Measurements from ENCODE around the gene FRMD4B.

The FRMD4B gene

GRCh38 chr3:69200384-69201068, 185.4 kb downstream of the FRMD4B start:
- peak; percentile 40 for DNase-seq

- DNase-seq, result peak; percentile 12
These were observed 185.9 kb downstream of the FRMD4B start for GRCh38 chr3:69199942-69200341.

- DNase-seq, result peak; percentile 87
These were observed 187.9 kb downstream of the FRMD4B start for GRCh38 chr3:69197922-69198530.

- no peak for DNase-seq
These were observed 188.4 kb downstream of the FRMD4B start for GRCh38 chr3:69197455-69197854.

- no peak for DNase-seq
These were observed 189.0 kb downstream of the FRMD4B start for GRCh38 chr3:69196876-69197275.

- no peak for DNase-seq
These were observed 191.3 kb downstream of the FRMD4B start for GRCh38 chr3:69194431-69195165.

- no peak for DNase-seq
These were observed 192.1 kb downstream of the FRMD4B start for GRCh38 chr3:69193749-69194148.

GRCh38 chr3:69191516-69191915, 194.4 kb downstream of the FRMD4B start:
- DNase-seq, result no peak

- no peak for DNase-seq
These were observed 196.4 kb downstream of the FRMD4B start for GRCh38 chr3:69189487-69189886.

- no peak for DNase-seq
These were observed 199.3 kb downstream of the FRMD4B start for GRCh38 chr3:69186575-69187093.

GRCh38 chr3:69182588-69183316, 203.1 kb downstream of the FRMD4B start:
- DNase-seq, result no peak

GRCh38 chr3:69181592-69182211, 204.2 kb downstream of the FRMD4B start:
- no peak for DNase-seq

GRCh38 chr3:69180869-69181591, 204.9 kb downstream of the FRMD4B start:
- DNase-seq, result no peak

GRCh38 chr3:69179740-69180372, 206.0 kb downstream of the FRMD4B start:
- DNase-seq, result no peak

- no peak for DNase-seq
These were observed 206.8 kb downstream of the FRMD4B start for GRCh38 chr3:69178838-69179739.

GRCh38 chr3:69178082-69178481, 207.8 kb downstream of the FRMD4B start:
- no peak for DNase-seq

GRCh38 chr3:69174871-69175737, 210.8 kb downstream of the FRMD4B start:
- no peak for DNase-seq

GRCh38 chr3:69174445-69174844, 211.4 kb downstream of the FRMD4B start:
- DNase-seq, result no peak

- no peak for DNase-seq
These were observed 213.8 kb downstream of the FRMD4B start for GRCh38 chr3:69172058-69172457.
